Neural cell (in vitro differentiated cells): ENCODE measurements around the gene RBMX.

Source experiments
- CTCF ChIP-seq: fragments of 450-650 bp; IDR thresholded peaks from 2 replicates; pipeline ENCODE4 v1.5.1; 2014; ENCODE audit warnings: antibody characterized with exemption, mild to moderate bottlenecking, moderate library complexity; ENCODE audit not compliant: poor library complexity, severe bottlenecking
- EP300 ChIP-seq: fragments of 450-650 bp; conservative IDR thresholded peaks from 2 replicates; pipeline ENCODE4 v1.6.1; 2014; ENCODE audit warnings: antibody characterized with exemption, mild to moderate bottlenecking, moderate library complexity; ENCODE audit not compliant: poor library complexity, severe bottlenecking

- TF ChIP-seq CTCF (no peak), EP300 (no peak)
Measured at GRCh38 chrX:136870064-136870463, 10.5 kb downstream of the RBMX start.
